Prostate gland (tissue), 2 donors: ENCODE measurements around the gene DLGAP1.

Experiments used
- CTCF ChIP-seq, 4 experiments: fragments of 200-600 bp in 2 of 4; fragments of 450-650 bp in 2 of 4; sonication (generic) in 2 of 4; IDR thresholded peaks; 1 replicate in 3 of 4; 2 replicates in 1 of 4; pipeline ENCODE4 v1.5.1; 2016 to 2019; ENCODE audit warnings: antibody characterized with exemption in 4 of 4, mild to moderate bottlenecking in 2 of 4, moderate library complexity in 2 of 4
- POLR2A ChIP-seq: fragments of 450-650 bp; IDR thresholded peaks from one replicate; pipeline ENCODE4 v1.6.1; 2016; ENCODE audit warnings: antibody characterized with exemption, mild to moderate bottlenecking

DNA sequence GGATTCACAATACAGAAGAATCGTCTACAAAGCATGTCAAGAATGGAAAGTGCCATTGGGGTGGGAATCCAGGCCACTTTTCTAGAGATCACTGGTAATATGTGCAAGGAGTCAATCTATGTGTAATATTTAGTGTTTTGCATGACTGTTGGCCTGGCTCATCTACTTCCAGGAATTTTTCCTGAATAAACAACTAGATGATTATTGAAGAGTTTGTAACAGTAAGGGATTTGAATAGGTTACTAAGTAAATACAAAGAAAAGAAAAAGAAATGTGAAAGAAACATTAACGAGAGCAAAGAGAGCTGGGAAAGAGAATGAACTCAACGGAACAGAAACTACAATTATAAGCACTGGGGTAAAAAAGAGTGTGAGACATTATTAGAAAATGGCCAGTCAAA lies 599.1 kb downstream of the DLGAP1 start:
- TF ChIP-seq CTCF (IDR thresholded peaks at IDR 0.05) (no peak), POLR2A (no peak)
